Measurements from ENCODE around the gene PTPRK.

DNA sequence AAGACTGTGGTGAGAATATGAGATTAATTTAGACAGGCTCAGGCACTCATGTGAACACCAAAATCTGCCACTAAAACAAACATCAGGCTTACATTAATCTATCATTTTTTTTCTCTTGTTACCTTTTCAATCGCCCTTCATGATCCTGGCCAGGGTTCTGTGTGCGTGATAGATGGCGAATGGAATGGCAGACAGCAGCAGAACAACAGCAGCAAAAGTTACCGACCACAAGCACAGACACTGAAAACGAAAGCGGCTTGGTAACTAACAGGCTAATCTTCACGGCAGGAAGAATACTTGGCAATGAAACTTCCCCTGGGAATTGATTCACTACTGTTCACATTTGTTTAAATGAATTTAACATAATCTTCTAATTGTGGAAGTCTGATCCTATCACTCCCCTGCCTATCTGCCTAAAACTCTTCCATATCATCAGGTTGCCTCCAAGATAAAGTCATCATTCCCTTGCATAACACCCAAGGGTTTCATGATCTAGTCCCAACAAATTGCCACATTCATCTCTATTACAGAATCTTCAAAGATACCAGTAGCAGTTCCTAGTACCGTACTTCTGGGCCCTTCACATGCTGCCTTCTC, 28.7 kb downstream of the PTPRK start:
- TF ChIP-seq, protein P1, sequence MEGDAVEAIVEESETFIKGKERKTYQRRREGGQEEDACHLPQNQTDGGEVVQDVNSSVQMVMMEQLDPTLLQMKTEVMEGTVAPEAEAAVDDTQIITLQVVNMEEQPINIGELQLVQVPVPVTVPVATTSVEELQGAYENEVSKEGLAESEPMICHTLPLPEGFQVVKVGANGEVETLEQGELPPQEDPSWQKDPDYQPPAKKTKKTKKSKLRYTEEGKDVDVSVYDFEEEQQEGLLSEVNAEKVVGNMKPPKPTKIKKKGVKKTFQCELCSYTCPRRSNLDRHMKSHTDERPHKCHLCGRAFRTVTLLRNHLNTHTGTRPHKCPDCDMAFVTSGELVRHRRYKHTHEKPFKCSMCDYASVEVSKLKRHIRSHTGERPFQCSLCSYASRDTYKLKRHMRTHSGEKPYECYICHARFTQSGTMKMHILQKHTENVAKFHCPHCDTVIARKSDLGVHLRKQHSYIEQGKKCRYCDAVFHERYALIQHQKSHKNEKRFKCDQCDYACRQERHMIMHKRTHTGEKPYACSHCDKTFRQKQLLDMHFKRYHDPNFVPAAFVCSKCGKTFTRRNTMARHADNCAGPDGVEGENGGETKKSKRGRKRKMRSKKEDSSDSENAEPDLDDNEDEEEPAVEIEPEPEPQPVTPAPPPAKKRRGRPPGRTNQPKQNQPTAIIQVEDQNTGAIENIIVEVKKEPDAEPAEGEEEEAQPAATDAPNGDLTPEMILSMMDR (IDR thresholded peaks at IDR 0.05) = no peak
- TF ChIP-seq POLR2A (IDR thresholded peaks at IDR 0.05) = no peak

Measured in thyroid gland (tissue), 4 donors.